Astrocyte (in vitro differentiated cells and primary cell): Measurements from ENCODE around the gene FPGS. TPM values are rescaled to one million over a fixed set of nuclear protein-coding genes. Genes with fewer than 3 reads are reported as not detected.

Experiments used
- DNase-seq: peaks from one replicate; pipeline ENCODE4 v3.0.0-alpha.2; 2010; ENCODE audit warnings: low read depth
- FAIRE-seq: peaks from 2 replicates; lab custom pipeline; 2011; peaks lifted over from hg19 to GRCh38; lab: Jason Lieb, UNC
- H2AFZ ChIP-seq: 2 replicates; pipeline ENCODE4 v1.6.0; 2012; ENCODE audit warnings: low read depth, low read length, inconsistent platforms
- H3K27ac ChIP-seq: 2 replicates; pipeline ENCODE4 v1.5.1; 2011; ENCODE audit warnings: low read depth, low read length, inconsistent platforms
- H3K27me3 ChIP-seq: 2 replicates; pipeline ENCODE4 v1.6.0; 2011; ENCODE audit warnings: low read length, inconsistent platforms; ENCODE audit not compliant: insufficient read depth
- H3K36me3 ChIP-seq: 2 replicates; pipeline ENCODE4 v1.5.1; 2011; ENCODE audit warnings: low read length, inconsistent platforms; ENCODE audit not compliant: insufficient read depth
- H3K4me1 ChIP-seq: 2 replicates; pipeline ENCODE4 v1.5.1; 2011; ENCODE audit warnings: low read length, inconsistent platforms; ENCODE audit not compliant: insufficient read depth
- H3K4me2 ChIP-seq: 2 replicates; pipeline ENCODE4 v1.6.0; 2012; ENCODE audit warnings: low read length, inconsistent platforms
- H3K4me3 ChIP-seq: 2 replicates; pipeline ENCODE4 v1.5.1; 2011; ENCODE audit warnings: low read depth, mild to moderate bottlenecking, low read length, inconsistent platforms; ENCODE audit not compliant: insufficient read depth
- H3K79me2 ChIP-seq: 2 replicates; pipeline ENCODE4 v1.6.0; 2012; ENCODE audit warnings: mild to moderate bottlenecking, low read length, inconsistent platforms; ENCODE audit not compliant: insufficient read depth
- H3K9ac ChIP-seq: 2 replicates; pipeline ENCODE4 v1.6.0; 2012; ENCODE audit warnings: mild to moderate bottlenecking, low read length, inconsistent platforms
- H3K9me3 ChIP-seq: 2 replicates; pipeline ENCODE4 v1.5.1; 2012; ENCODE audit warnings: low read depth, mild to moderate bottlenecking, low read length, inconsistent platforms; ENCODE audit not compliant: insufficient read depth
- H4K20me1 ChIP-seq: 2 replicates; pipeline ENCODE4 v1.6.0; 2012; ENCODE audit warnings: low read length, inconsistent platforms; ENCODE audit not compliant: insufficient read depth
- H3K27ac Mint-ChIP-seq: one replicate; pipeline ENCODE4 v1.8.0; 2021; ENCODE audit warnings: mild to moderate bottlenecking, mixed read lengths; ENCODE audit not compliant: unreplicated experiment
- H3K27me3 Mint-ChIP-seq: one replicate; pipeline ENCODE4 v1.8.0; 2021; ENCODE audit warnings: low read depth, mixed read lengths; ENCODE audit not compliant: unreplicated experiment
- H3K36me3 Mint-ChIP-seq: one replicate; pipeline ENCODE4 v1.8.0; 2021; ENCODE audit warnings: low read depth, mixed read lengths; ENCODE audit not compliant: unreplicated experiment
- H3K4me1 Mint-ChIP-seq: one replicate; pipeline ENCODE4 v1.8.0; 2021; ENCODE audit warnings: low read depth, mixed read lengths; ENCODE audit not compliant: unreplicated experiment
- H3K4me3 Mint-ChIP-seq: one replicate; pipeline ENCODE4 v1.8.0; 2021; ENCODE audit warnings: mild to moderate bottlenecking, moderate library complexity, mixed read lengths; ENCODE audit not compliant: unreplicated experiment
- H3K9me3 Mint-ChIP-seq: one replicate; pipeline ENCODE4 v1.8.0; 2021; ENCODE audit warnings: mild to moderate bottlenecking, mixed read lengths; ENCODE audit not compliant: unreplicated experiment
- EZH2 ChIP-seq: IDR thresholded peaks from 2 replicates; pipeline ENCODE4 v1.6.1; 2012; ENCODE audit warnings: mild to moderate bottlenecking, low read length, inconsistent platforms; ENCODE audit not compliant: insufficient read depth
- total RNA-seq: library from RNA; stranded (reverse); gene quantifications from 2 replicates; pipeline ENCODE4 v1.2.1, GENCODE V29; 2021
- TF ChIP-seq, protein P1 (sequence below): IDR thresholded peaks from 2 replicates; pipeline ENCODE4 v1.5.1; 2011; ENCODE audit warnings: low read depth, mild to moderate bottlenecking, inconsistent platforms, low read length, moderate library complexity; ENCODE audit not compliant: insufficient read depth

FPGS gene
- total RNA-seq, 1 donor from 2014 or later: 49.4 TPM

DNA sequence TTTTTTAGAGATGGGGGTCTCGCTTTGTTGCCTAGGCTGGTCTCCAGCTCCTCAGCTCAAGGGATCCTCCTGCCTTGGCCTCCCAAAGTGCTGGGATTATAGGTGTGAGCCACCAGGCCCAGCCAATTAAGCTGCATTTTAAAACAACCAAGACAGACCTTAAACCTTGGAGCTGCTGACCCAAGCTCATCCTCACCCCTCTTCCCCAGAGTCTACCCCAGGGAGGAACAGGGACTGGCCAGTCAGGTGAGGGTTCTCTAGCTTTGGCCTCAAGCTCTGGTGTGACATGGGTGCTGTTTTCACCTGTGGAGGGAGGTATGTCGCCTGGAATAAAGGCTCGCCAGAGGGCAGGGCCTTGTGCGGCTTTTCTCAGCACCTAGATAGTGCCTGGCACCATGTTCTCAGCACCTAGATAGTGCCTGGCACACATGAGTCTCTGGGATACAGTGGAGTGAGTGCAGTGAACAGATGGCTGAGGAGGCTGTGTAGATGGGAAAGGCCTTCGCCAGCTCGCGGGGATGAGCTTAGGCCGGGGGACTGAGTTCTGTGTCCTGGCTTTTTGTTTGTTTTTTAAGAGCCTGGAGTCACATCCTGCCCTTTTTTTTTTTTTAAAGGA, 9.5 kb upstream of the FPGS start:
- H3K27ac ChIP-seq: no peak overlapping the region
- peak overlapping the region; percentile 78 for H3K27ac Mint-ChIP-seq

DNA sequence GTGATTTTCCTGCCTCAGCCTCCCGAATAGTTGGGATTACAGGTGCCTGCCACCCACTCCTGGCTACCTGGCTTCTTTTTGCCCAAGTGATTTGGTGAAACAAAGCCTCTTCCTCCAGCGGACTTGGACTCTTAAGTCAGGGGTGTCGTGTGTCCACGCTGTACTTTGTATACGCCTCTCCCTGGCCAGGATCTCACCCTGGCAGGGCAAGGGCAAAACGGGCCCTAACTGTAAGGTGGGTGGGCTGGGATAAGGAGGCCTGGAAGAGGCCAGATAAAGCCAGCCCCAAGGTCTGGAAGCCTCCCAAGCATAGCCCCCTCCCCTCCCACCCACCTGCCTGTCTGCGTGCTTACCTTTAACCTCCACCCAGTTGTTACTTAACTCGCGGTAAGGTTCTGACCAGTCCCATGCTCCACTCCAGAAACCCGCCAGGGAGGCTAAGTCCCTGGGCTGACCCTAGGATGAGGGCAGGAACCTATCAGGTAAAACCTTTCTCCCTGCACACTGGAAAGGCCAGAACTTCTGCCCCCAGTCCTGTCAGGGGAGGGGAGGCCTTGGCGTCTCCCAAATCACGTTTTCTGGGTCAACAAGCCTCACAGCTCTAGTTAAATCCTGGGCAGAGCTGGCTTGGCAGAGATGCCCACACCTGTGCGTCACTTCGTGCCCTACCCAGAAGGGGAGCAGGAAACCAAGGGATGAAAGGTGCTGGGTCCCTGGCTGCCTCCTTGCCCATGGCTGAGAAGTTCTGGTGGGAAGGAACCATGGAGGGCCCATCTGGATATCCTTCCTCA, 8.5 kb upstream of the FPGS start:
- Histone ChIP-seq H2AFZ (no peak overlapping the region), H4K20me1 (peaks cover 66% of the 10 kb centered on the region), H3K4me3 (no peak overlapping the region)

More for the DNA sequence above, 9.5 kb upstream of the FPGS start:
- Histone ChIP-seq H3K4me2 (peak overlapping the region; percentile 35), H4K20me1 (peaks cover 76% of the 10 kb centered on the region), H3K4me3 (no peak overlapping the region), H3K9ac (no peak overlapping the region), H3K9me3 (no peaks in the 10 kb centered on the region), H3K36me3 (peaks cover 34% of the 10 kb centered on the region), H3K27me3 (no peaks in the 10 kb centered on the region), H2AFZ (no peak overlapping the region), H3K79me2 (peaks cover 24% of the 10 kb centered on the region), H3K4me1 (peaks cover 16% of the 10 kb centered on the region)
- no peak overlapping the region for H3K4me3 Mint-ChIP-seq
- H3K9me3 Mint-ChIP-seq: no peaks in the 10 kb centered on the region
- H3K36me3 Mint-ChIP-seq: peaks cover 16% of the 10 kb centered on the region
- peaks cover 10% of the 10 kb centered on the region for H3K4me1 Mint-ChIP-seq
- FAIRE-seq: no peak
- no peak for DNase-seq
- TF ChIP-seq, protein P1, sequence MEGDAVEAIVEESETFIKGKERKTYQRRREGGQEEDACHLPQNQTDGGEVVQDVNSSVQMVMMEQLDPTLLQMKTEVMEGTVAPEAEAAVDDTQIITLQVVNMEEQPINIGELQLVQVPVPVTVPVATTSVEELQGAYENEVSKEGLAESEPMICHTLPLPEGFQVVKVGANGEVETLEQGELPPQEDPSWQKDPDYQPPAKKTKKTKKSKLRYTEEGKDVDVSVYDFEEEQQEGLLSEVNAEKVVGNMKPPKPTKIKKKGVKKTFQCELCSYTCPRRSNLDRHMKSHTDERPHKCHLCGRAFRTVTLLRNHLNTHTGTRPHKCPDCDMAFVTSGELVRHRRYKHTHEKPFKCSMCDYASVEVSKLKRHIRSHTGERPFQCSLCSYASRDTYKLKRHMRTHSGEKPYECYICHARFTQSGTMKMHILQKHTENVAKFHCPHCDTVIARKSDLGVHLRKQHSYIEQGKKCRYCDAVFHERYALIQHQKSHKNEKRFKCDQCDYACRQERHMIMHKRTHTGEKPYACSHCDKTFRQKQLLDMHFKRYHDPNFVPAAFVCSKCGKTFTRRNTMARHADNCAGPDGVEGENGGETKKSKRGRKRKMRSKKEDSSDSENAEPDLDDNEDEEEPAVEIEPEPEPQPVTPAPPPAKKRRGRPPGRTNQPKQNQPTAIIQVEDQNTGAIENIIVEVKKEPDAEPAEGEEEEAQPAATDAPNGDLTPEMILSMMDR: no peak
- no peak for TF ChIP-seq EZH2
- no peaks in the 10 kb centered on the region for H3K27me3 Mint-ChIP-seq

More for the DNA sequence above, 8.5 kb upstream of the FPGS start:
- H3K9me3 Mint-ChIP-seq: no peaks in the 10 kb centered on the region
- H3K27me3 Mint-ChIP-seq: no peaks in the 10 kb centered on the region
- Histone ChIP-seq H3K36me3 (peaks cover 28% of the 10 kb centered on the region), H3K4me1 (peaks cover 16% of the 10 kb centered on the region), H3K4me2 (no peak overlapping the region), H3K9me3 (no peaks in the 10 kb centered on the region), H3K9ac (no peak overlapping the region), H3K27me3 (no peaks in the 10 kb centered on the region), H3K27ac (no peak overlapping the region), H3K79me2 (peaks cover 14% of the 10 kb centered on the region)
- no peak for FAIRE-seq
- DNase-seq: no peak
- TF ChIP-seq EZH2: no peak
- TF ChIP-seq, protein P1: no peak
- no peak overlapping the region for H3K4me3 Mint-ChIP-seq
- H3K36me3 Mint-ChIP-seq: peaks cover 12% of the 10 kb centered on the region
- peaks cover 10% of the 10 kb centered on the region for H3K4me1 Mint-ChIP-seq
- no peak overlapping the region for H3K27ac Mint-ChIP-seq
